HEK293T (cell line): ENCODE measurements around the gene CADPS.

Experiments
- ARNT ChIP-seq: fragments of 450-650 bp; IDR thresholded peaks from 2 replicates; pipeline ENCODE4 v1.6.1; 2017; ENCODE audit warnings: mild to moderate bottlenecking
- BHLHE40 ChIP-seq: fragments of 450-650 bp; IDR thresholded peaks from 2 replicates; pipeline ENCODE4 v1.6.1; 2016; ENCODE audit warnings: mild to moderate bottlenecking, moderate library complexity, borderline replicate concordance
- FOXK2 ChIP-seq: fragments of 450-650 bp; IDR thresholded peaks from 2 replicates; pipeline ENCODE4 v1.6.1; 2016; ENCODE audit warnings: mild to moderate bottlenecking
- HDGF ChIP-seq: fragments of 450-650 bp; IDR thresholded peaks from 2 replicates; pipeline ENCODE4 v1.6.1; 2017; ENCODE audit warnings: antibody characterized with exemption, borderline replicate concordance
- SP1 ChIP-seq: fragments of 450-650 bp; IDR thresholded peaks from 2 replicates; pipeline ENCODE4 v1.6.1; 2017
- SUZ12 ChIP-seq: fragments of 450-650 bp; IDR thresholded peaks from 2 replicates; pipeline ENCODE4 v1.6.1; 2016; ENCODE audit warnings: mild to moderate bottlenecking
- TARDBP ChIP-seq: fragments of 450-650 bp; IDR thresholded peaks from 2 replicates; pipeline ENCODE4 v1.6.1; 2016
- ZNF384 ChIP-seq: fragments of 450-650 bp; IDR thresholded peaks from 2 replicates; pipeline ENCODE4 v1.6.1; 2016

DNA sequence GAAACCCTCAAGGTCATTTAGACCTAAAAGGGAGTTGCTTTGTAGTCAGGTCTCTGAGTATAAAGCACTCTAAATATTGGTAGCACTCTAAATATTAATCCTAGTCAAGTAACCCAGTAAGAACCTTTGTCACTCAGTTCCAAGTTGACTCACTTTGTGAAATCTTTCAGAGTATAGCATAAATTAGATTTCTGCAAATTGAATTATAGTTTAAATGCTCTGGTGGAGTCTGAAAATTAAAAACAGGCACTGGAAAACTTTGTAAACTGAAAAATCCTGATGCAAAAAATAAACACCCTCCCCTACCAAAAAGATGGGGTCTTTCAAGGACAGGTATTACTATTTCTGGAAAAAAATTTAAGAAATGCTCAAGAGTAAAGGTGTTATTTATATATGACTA is 305.6 kb downstream of the CADPS start:
- no peak for TF ChIP-seq FOXK2
- no peak for TF ChIP-seq BHLHE40
- no peak for TF ChIP-seq TARDBP
- TF ChIP-seq ARNT, result no peak
- TF ChIP-seq SP1, result no peak
- TF ChIP-seq ZNF384, result no peak
- TF ChIP-seq SUZ12, result no peak
- TF ChIP-seq HDGF, result no peak
